ENCODE data around the gene TAT.
A peak's percentile ranks its signal among the peaks of the same experiment; 100 is the strongest.

TAT gene

GRCh38 chr16:71555230-71555891 lies 21.5 kb downstream of the TAT start:
- DNase-seq, result no peak

GRCh38 chr16:71552698-71553503 lies 24.0 kb downstream of the TAT start:
- Histone ChIP-seq H3K27me3 (ENCODE audit: insufficient read depth, low read depth, severe bottlenecking) (no peaks in the 10 kb centered on the region), H3K36me3 (no peaks in the 10 kb centered on the region), H3K9me3 (ENCODE audit: severe bottlenecking) (no peaks in the 10 kb centered on the region), H3K4me3 (ENCODE audit: low read depth, low read length) (no peak overlapping the region), H3K27ac (no peak overlapping the region)
- no peak for DNase-seq
- peak; percentile 41; the same call in 1 of the 2 replicates for TF ChIP-seq CTCF (IDR thresholded peaks at IDR 0.05; ENCODE audit: low read depth, low read length)

More at GRCh38 chr16:71555230-71555891, 21.5 kb downstream of the TAT start:
- H3K9me3 ChIP-seq (ENCODE audit: severe bottlenecking), result no peaks in the 10 kb centered on the region
- no peak overlapping the region for H3K4me3 ChIP-seq (ENCODE audit: low read depth, low read length)
- no peak for TF ChIP-seq CTCF (IDR thresholded peaks at IDR 0.05; ENCODE audit: low read depth, low read length)
- no peak overlapping the region for H3K27ac ChIP-seq
- H3K36me3 ChIP-seq, result no peaks in the 10 kb centered on the region
- no peaks in the 10 kb centered on the region for H3K27me3 ChIP-seq (ENCODE audit: insufficient read depth, low read depth, severe bottlenecking)

- Histone ChIP-seq H3K4me3 (ENCODE audit: low read depth, low read length) (no peak overlapping the region), H3K36me3 (no peaks in the 10 kb centered on the region), H3K27ac (no peak overlapping the region), H3K27me3 (ENCODE audit: insufficient read depth, low read depth, severe bottlenecking) (no peaks in the 10 kb centered on the region), H3K9me3 (ENCODE audit: severe bottlenecking) (no peaks in the 10 kb centered on the region)
- TF ChIP-seq CTCF (IDR thresholded peaks at IDR 0.05; ENCODE audit: low read depth, low read length), result no peak
- no peak for DNase-seq
Measured at GRCh38 chr16:71547168-71547567, 29.7 kb downstream of the TAT start.

- DNase-seq, result peak; percentile 85
- TF ChIP-seq CTCF (IDR thresholded peaks at IDR 0.05; ENCODE audit: low read depth, low read length), result peak; percentile 89
- Histone ChIP-seq H3K27ac (no peak overlapping the region), H3K4me3 (ENCODE audit: low read depth, low read length) (no peak overlapping the region), H3K9me3 (ENCODE audit: severe bottlenecking) (no peaks in the 10 kb centered on the region), H3K27me3 (ENCODE audit: insufficient read depth, low read depth, severe bottlenecking) (no peaks in the 10 kb centered on the region), H3K36me3 (no peaks in the 10 kb centered on the region)
Measured at GRCh38 chr16:71542377-71542776, 34.5 kb downstream of the TAT start.

GRCh38 chr16:71537643-71538042 lies 39.2 kb downstream of the TAT start:
- Histone ChIP-seq H3K4me3 (ENCODE audit: low read depth, low read length) (no peak overlapping the region), H3K27me3 (ENCODE audit: insufficient read depth, low read depth, severe bottlenecking) (no peaks in the 10 kb centered on the region), H3K9me3 (ENCODE audit: severe bottlenecking) (no peaks in the 10 kb centered on the region), H3K36me3 (no peaks in the 10 kb centered on the region), H3K27ac (no peak overlapping the region)
- peak; percentile 87 for TF ChIP-seq CTCF (IDR thresholded peaks at IDR 0.05; ENCODE audit: low read depth, low read length)
- DNase-seq, result peak; percentile 72
